ENCODE measurements around the gene PRELID2. TPM values are rescaled to one million over a fixed set of nuclear protein-coding genes. Genes with fewer than 3 reads are reported as not detected.
"Not testable (repeated sequence)": the region's sequence is repeated elsewhere in the genome, so short reads cannot be mapped to it uniquely, and the experiment has no call there.

Gene PRELID2
- total RNA-seq (2014; rRNA removed; shearing (Covaris generic)): 4.1 and 8.9 TPM in 2 replicates

- Histone ChIP-seq H3K36me3 (replicated peaks; ENCODE audit: control insufficient read depth, insufficient read depth, low read length) (no peaks in the 10 kb centered on the region), H3K4me3 (ENCODE audit: insufficient read depth, low read depth, low read length) (peak within 1 kb of the TSS; percentile 78), H3K27me3 (ENCODE audit: control insufficient read depth, insufficient read depth, low read length) (peaks cover 11% of the 10 kb centered on the region)
- peak; percentile 88 for DNase-seq
Observed at GRCh38 chr5:145834917-145835847, at the start of gene PRELID2. Gene PRELID2 (minus strand): TSS chr5:145835342. CDS start chr5:145835251, 91 bp downstream.

- Histone ChIP-seq H3K36me3 (replicated peaks; ENCODE audit: control insufficient read depth, insufficient read depth, low read length) (no peaks in the 10 kb centered on the region), H3K4me3 (ENCODE audit: insufficient read depth, low read depth, low read length) (no peak overlapping the region), H3K27me3 (ENCODE audit: control insufficient read depth, insufficient read depth, low read length) (no peaks in the 10 kb centered on the region)
- no peak for DNase-seq
Observed at GRCh38 chr5:145874765-145875164, 39.6 kb upstream of the PRELID2 start.

GRCh38 chr5:145872914-145873313 lies 37.8 kb upstream of the PRELID2 start, which contains the start of gene GRXCR2:
Gene GRXCR2 (minus strand): TSS chr5:145873014. CDS start chr5:145872968, 46 bp downstream.
- DNase-seq: no peak
- no peak within 1 kb of the TSS for H3K4me3 ChIP-seq (ENCODE audit: insufficient read depth, low read depth, low read length)
- no peaks in the 10 kb centered on the region for H3K27me3 ChIP-seq (ENCODE audit: control insufficient read depth, insufficient read depth, low read length)
- no peaks in the 10 kb centered on the region for H3K36me3 ChIP-seq (replicated peaks; ENCODE audit: control insufficient read depth, insufficient read depth, low read length)

- Histone ChIP-seq H3K4me3 (ENCODE audit: insufficient read depth, low read depth, low read length) (no peak overlapping the region), H3K27me3 (ENCODE audit: control insufficient read depth, insufficient read depth, low read length) (no peaks in the 10 kb centered on the region; the same call in 1 of the 2 replicates), H3K36me3 (replicated peaks; ENCODE audit: control insufficient read depth, insufficient read depth, low read length) (no peaks in the 10 kb centered on the region)
- DNase-seq: no peak
Observed at GRCh38 chr5:145872486-145872885, 37.3 kb upstream of the PRELID2 start.

GRCh38 chr5:145869753-145870152 lies 34.6 kb upstream of the PRELID2 start:
- Histone ChIP-seq H3K36me3 (replicated peaks; ENCODE audit: control insufficient read depth, insufficient read depth, low read length) (no peaks in the 10 kb centered on the region), H3K4me3 (ENCODE audit: insufficient read depth, low read depth, low read length) (no peak overlapping the region), H3K27me3 (ENCODE audit: control insufficient read depth, insufficient read depth, low read length) (no peaks in the 10 kb centered on the region; the same call in 1 of the 2 replicates)
- no peak for DNase-seq

GRCh38 chr5:145867806-145868205 lies 32.7 kb upstream of the PRELID2 start:
- no peak overlapping the region for H3K4me3 ChIP-seq (ENCODE audit: insufficient read depth, low read depth, low read length)
- no peaks in the 10 kb centered on the region; the same call in 1 of the 2 replicates for H3K27me3 ChIP-seq (ENCODE audit: control insufficient read depth, insufficient read depth, low read length)
- H3K36me3 ChIP-seq (replicated peaks; ENCODE audit: control insufficient read depth, insufficient read depth, low read length): no peaks in the 10 kb centered on the region
- DNase-seq: no peak

- H3K36me3 ChIP-seq (replicated peaks; ENCODE audit: control insufficient read depth, insufficient read depth, low read length); DNase-seq; H3K27me3 ChIP-seq (ENCODE audit: control insufficient read depth, insufficient read depth, low read length); H3K4me3 ChIP-seq (ENCODE audit: insufficient read depth, low read depth, low read length): not testable (repeated sequence)
Observed at GRCh38 chr5:145864432-145864831, 29.3 kb upstream of the PRELID2 start.

- no peaks in the 10 kb centered on the region; the same call in 1 of the 2 replicates for H3K27me3 ChIP-seq (ENCODE audit: control insufficient read depth, insufficient read depth, low read length)
- no peaks in the 10 kb centered on the region for H3K36me3 ChIP-seq (replicated peaks; ENCODE audit: control insufficient read depth, insufficient read depth, low read length)
- DNase-seq: no peak
- no peak overlapping the region for H3K4me3 ChIP-seq (ENCODE audit: insufficient read depth, low read depth, low read length)
Observed at GRCh38 chr5:145863003-145863402, 27.9 kb upstream of the PRELID2 start.

GRCh38 chr5:145859897-145860296 lies 24.8 kb upstream of the PRELID2 start:
- Histone ChIP-seq H3K4me3 (ENCODE audit: insufficient read depth, low read depth, low read length) (no peak overlapping the region), H3K27me3 (ENCODE audit: control insufficient read depth, insufficient read depth, low read length) (no peaks in the 10 kb centered on the region), H3K36me3 (replicated peaks; ENCODE audit: control insufficient read depth, insufficient read depth, low read length) (no peaks in the 10 kb centered on the region)
- peak; percentile 21 for DNase-seq

GRCh38 chr5:145859453-145859852 lies 24.3 kb upstream of the PRELID2 start:
- Histone ChIP-seq H3K36me3 (replicated peaks; ENCODE audit: control insufficient read depth, insufficient read depth, low read length) (no peaks in the 10 kb centered on the region), H3K27me3 (ENCODE audit: control insufficient read depth, insufficient read depth, low read length) (no peaks in the 10 kb centered on the region), H3K4me3 (ENCODE audit: insufficient read depth, low read depth, low read length) (no peak overlapping the region)
- no peak for DNase-seq

- H3K27me3 ChIP-seq (ENCODE audit: control insufficient read depth, insufficient read depth, low read length): no peaks in the 10 kb centered on the region
- DNase-seq: no peak
- H3K36me3 ChIP-seq (replicated peaks; ENCODE audit: control insufficient read depth, insufficient read depth, low read length): no peaks in the 10 kb centered on the region
- no peak overlapping the region for H3K4me3 ChIP-seq (ENCODE audit: insufficient read depth, low read depth, low read length)
Observed at GRCh38 chr5:145858959-145859358, 23.8 kb upstream of the PRELID2 start.

GRCh38 chr5:145856285-145856818 lies 21.2 kb upstream of the PRELID2 start:
- H3K4me3 ChIP-seq (ENCODE audit: insufficient read depth, low read depth, low read length): peak overlapping the region; percentile 52
- H3K36me3 ChIP-seq (replicated peaks; ENCODE audit: control insufficient read depth, insufficient read depth, low read length): no peaks in the 10 kb centered on the region
- DNase-seq: peak; percentile 50
- H3K27me3 ChIP-seq (ENCODE audit: control insufficient read depth, insufficient read depth, low read length): no peaks in the 10 kb centered on the region

- no peaks in the 10 kb centered on the region for H3K36me3 ChIP-seq (replicated peaks; ENCODE audit: control insufficient read depth, insufficient read depth, low read length)
- H3K27me3 ChIP-seq (ENCODE audit: control insufficient read depth, insufficient read depth, low read length): no peaks in the 10 kb centered on the region
- H3K4me3 ChIP-seq (ENCODE audit: insufficient read depth, low read depth, low read length): peak overlapping the region; percentile 52; the same call in 1 of the 2 replicates
- DNase-seq: no peak
Observed at GRCh38 chr5:145855763-145856267, 20.7 kb upstream of the PRELID2 start.

GRCh38 chr5:145854651-145855258 lies 19.6 kb upstream of the PRELID2 start:
- H3K36me3 ChIP-seq (replicated peaks; ENCODE audit: control insufficient read depth, insufficient read depth, low read length): no peaks in the 10 kb centered on the region
- H3K4me3 ChIP-seq (ENCODE audit: insufficient read depth, low read depth, low read length): no peak overlapping the region
- H3K27me3 ChIP-seq (ENCODE audit: control insufficient read depth, insufficient read depth, low read length): no peaks in the 10 kb centered on the region
- DNase-seq: no peak
